GM20000 (cell line): ENCODE results near the gene BTRC.
A peak's percentile ranks its signal among the peaks of the same experiment; 100 is the strongest.

Experiments used
- DNase-seq: peaks from one replicate; pipeline ENCODE4 v3.0.0; 2012; ENCODE audit warnings: low spot score
- TF ChIP-seq, protein P1 (sequence below): IDR thresholded peaks from 2 replicates; pipeline ENCODE4 v1.5.1; 2012; ENCODE audit warnings: mild to moderate bottlenecking, control low read depth; ENCODE audit errors: extremely low read depth, missing control alignments

The BTRC gene

DNA sequence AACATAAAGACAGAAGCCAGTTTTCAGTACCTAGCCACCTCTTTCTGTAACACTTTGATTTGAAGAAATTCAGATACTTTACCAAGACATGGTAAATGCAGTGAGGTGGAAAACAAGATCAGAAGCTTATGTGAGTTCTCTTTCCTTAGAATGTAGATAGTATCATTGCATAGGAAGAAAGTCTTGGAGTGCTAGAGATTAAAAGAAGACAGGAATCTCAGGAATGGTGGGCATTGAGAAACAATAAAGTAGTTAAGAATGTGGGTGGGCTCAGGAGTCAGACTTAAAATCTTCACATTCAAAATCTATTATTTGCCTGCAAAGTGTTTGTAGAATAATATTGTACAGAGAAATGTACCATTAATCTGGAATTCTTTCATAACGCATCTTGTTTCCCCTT is 175.2 kb downstream of the BTRC start:
- TF ChIP-seq, protein P1, sequence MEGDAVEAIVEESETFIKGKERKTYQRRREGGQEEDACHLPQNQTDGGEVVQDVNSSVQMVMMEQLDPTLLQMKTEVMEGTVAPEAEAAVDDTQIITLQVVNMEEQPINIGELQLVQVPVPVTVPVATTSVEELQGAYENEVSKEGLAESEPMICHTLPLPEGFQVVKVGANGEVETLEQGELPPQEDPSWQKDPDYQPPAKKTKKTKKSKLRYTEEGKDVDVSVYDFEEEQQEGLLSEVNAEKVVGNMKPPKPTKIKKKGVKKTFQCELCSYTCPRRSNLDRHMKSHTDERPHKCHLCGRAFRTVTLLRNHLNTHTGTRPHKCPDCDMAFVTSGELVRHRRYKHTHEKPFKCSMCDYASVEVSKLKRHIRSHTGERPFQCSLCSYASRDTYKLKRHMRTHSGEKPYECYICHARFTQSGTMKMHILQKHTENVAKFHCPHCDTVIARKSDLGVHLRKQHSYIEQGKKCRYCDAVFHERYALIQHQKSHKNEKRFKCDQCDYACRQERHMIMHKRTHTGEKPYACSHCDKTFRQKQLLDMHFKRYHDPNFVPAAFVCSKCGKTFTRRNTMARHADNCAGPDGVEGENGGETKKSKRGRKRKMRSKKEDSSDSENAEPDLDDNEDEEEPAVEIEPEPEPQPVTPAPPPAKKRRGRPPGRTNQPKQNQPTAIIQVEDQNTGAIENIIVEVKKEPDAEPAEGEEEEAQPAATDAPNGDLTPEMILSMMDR, result no peak
- DNase-seq, result no peak

DNA sequence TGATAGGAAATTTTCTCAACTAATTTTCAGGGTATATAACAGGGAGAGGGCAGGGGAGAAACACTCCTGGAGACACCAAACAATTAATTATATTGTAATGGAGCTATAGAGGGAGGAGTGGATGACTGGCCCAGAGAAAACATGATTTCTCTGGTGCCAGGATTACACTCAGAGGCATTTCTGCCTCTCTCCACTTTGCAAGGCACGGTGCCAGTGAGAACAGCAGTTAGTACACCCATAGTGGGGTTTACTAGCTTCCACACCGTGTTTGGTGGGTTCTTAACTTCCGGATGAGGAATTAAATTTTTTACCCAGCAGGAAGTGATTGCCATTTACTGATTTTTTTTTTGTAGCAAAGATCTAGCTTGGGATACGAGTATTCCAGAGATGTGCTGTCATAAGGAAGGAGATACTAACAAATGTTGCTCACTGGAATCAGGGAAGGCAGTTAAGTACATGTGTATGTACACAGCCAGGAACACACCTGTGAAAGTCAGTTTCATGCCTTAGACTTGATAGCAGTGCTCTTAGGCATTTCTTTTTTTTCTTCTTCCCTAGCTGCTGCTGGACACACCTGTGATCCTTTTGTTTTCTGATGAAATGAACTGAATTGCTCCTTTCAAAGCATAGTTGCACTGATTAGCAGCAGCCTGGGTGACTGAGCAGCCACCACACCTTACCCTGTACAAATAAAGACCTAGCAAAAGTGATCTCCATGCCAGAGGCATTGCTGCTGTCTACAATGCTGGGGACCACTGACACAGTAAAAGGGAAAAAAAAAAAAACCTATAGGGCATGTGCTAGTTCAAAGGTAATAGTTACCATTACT is 176.0 kb downstream of the BTRC start:
- TF ChIP-seq, protein P1, result no peak
- no peak for DNase-seq

DNA sequence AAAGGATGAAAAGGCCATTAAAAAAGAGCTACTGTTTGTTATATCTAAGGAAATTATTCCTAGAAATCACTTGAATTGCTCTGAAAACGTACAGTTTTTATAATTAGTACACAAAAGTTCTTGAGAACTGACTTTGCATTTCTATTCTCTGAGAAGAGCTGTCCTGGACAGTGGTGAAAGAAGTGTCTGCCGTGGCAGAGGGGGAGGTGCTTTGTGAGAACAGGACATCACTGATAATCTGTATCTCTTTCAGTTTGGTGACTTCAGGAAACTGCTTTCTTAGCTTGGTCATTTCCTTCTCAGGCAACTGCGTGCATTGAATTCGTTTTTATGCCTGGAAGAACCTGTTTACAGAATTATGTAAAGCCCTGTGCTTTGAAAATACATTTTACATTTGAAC is 182.0 kb downstream of the BTRC start:
- TF ChIP-seq, protein P1, result no peak
- peak; percentile 58 for DNase-seq

DNA sequence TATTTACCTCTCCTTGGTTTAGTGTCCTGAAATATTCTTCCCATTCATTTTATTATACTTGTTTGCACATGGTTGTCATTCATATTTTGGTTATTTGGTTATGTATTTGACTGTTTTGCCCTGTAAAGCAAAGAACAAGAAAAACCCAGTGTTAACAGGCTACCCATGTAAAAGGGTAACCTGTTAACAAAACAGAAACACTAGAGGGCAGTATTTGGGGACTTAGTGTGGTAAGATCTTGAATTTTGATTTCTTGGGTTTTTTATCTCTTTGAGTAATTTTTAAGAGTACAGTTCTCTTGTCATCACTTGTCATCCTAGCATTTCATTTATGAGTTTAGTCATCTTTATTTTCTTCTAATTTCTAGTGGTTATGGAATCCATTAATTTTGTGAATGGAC is 182.8 kb downstream of the BTRC start:
- TF ChIP-seq, protein P1, result no peak
- DNase-seq, result peak; percentile 45

DNA sequence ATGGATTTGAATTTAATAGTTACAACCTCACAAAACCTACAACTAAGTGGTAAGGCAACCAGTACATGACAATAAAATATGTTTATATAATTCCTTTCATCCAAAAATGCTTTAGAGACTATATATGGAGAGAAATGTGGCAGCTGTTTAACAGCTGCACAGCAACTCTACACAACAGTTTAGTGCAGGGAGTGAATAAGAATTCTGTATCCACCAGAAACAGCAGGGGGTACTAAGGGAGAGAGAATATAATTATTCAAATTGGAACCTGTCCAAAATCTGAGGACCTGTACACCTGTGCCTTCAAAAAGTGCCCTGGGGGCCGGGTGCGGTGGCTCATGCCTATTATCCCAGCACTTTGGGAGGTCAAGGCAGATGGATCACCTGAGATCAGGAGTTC is 184.5 kb downstream of the BTRC start:
- TF ChIP-seq, protein P1, result no peak
- DNase-seq, result no peak

DNA sequence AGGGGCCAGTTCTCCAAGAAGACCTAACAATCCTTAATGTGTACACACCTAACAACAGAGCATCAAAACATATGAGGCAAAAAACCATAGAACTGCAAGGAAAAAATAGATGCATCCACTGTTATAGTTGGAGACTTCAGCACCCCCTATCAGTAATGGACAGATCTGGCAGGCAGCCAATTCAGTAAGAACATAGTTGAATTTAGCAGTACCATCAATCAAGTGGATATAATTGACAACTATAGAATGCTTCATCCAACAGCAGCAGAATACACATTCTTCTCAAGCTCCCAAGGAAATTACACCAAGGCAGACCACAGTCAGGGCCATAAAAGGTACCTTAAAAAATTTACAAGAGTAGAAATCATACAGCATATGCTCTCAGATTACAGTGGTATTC is 191.9 kb downstream of the BTRC start:
- DNase-seq, result no peak
- TF ChIP-seq, protein P1, result no peak

DNA sequence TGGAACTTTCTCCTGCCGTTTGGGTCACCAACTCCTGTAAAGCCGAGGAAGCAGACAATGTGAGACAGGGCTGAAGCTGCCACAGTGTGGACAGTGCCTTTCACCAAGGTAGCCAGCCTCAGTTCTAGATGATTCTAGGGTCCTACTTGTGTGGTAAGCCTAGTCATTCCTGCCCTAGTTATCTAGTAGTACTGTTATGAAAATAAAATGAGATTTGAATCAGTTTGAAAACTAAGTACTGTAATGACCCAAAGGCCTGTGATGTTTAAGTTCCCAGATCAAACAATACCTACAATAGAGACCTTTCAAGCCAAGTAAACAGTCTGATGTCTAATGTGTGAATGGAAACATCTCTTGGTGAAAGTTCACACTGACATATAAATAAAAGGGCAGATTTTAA is 197.0 kb downstream of the BTRC start:
- TF ChIP-seq, protein P1, result no peak

More for the DNA sequence above, 197.0 kb downstream of the BTRC start:
- DNase-seq, result no peak
